Nephron (organoid): ENCODE data around the gene CCL19.
"Not testable (repeated sequence)": the region's sequence is repeated elsewhere in the genome, so short reads cannot be mapped to it uniquely, and the experiment has no call there.

ENCODE experiments used
- H3K27ac Mint-ChIP-seq, 3 experiments: 2 replicates each; pipeline ENCODE4 v1.8.0; 2020; ENCODE audit warnings: mixed read lengths in 3 of 3, mild to moderate bottlenecking in 2 of 3, moderate library complexity in 1 of 3
- H3K27me3 Mint-ChIP-seq: 2 replicates; pipeline ENCODE4 v1.8.0; 2021; ENCODE audit warnings: low read depth, mild to moderate bottlenecking, moderate library complexity, mixed read lengths
- H3K36me3 Mint-ChIP-seq: 2 replicates; pipeline ENCODE4 v1.8.0; 2020; ENCODE audit warnings: low read depth, mixed read lengths
- H3K4me1 Mint-ChIP-seq: 2 replicates; pipeline ENCODE4 v1.8.0; 2020; ENCODE audit warnings: mixed read lengths
- H3K4me3 Mint-ChIP-seq, 3 experiments: 2 replicates each; pipeline ENCODE4 v1.8.0; 2020; ENCODE audit warnings: mild to moderate bottlenecking in 3 of 3, mixed read lengths in 3 of 3, moderate library complexity in 2 of 3
- H3K9me3 Mint-ChIP-seq: 2 replicates; pipeline ENCODE4 v1.8.0; 2020; ENCODE audit warnings: mixed read lengths
- CTCF ChIP-seq, 3 experiments: fragments of 200-600 bp; sonication (generic); IDR thresholded peaks; one replicate each; pipeline ENCODE4 v1.5.0; 2021; ENCODE audit warnings: antibody characterized with exemption in 3 of 3; ENCODE audit not compliant: unreplicated experiment in 3 of 3

CCL19 gene

GRCh38 chr9:34723141-34723540 lies 32.1 kb upstream of the CCL19 start:
- Mint-ChIP-seq H3K4me1 (no peaks in the 10 kb centered on the region), H3K36me3 (no peaks in the 10 kb centered on the region), H3K4me3 (no peak overlapping the region), H3K9me3 (no peaks in the 10 kb centered on the region), H3K27me3 (peaks cover 4% of the 10 kb centered on the region), H3K27ac (no peak overlapping the region)
- TF ChIP-seq CTCF (IDR thresholded peaks at IDR 0.05; ENCODE audit: unreplicated experiment in 3 of 3) = no peak

GRCh38 chr9:34719769-34720025 lies 28.6 kb upstream of the CCL19 start:
- H3K9me3 Mint-ChIP-seq, H3K4me1 Mint-ChIP-seq, H3K4me3 Mint-ChIP-seq, H3K27me3 Mint-ChIP-seq, H3K27ac Mint-ChIP-seq, H3K36me3 Mint-ChIP-seq: not testable (repeated sequence)

- H3K4me3 Mint-ChIP-seq = no peak overlapping the region
- H3K4me1 Mint-ChIP-seq = peaks cover 5% of the 10 kb centered on the region
Observed at GRCh38 chr9:34719021-34719768, 28.1 kb upstream of the CCL19 start.

GRCh38 chr9:34717996-34718614 lies 27.0 kb upstream of the CCL19 start:
- H3K9me3 Mint-ChIP-seq = peaks cover under 1% of the 10 kb centered on the region
- no peak for TF ChIP-seq CTCF (IDR thresholded peaks at IDR 0.05; ENCODE audit: unreplicated experiment in 3 of 3)
- H3K4me3 Mint-ChIP-seq = no peak overlapping the region
- H3K27me3 Mint-ChIP-seq = no peaks in the 10 kb centered on the region
- H3K36me3 Mint-ChIP-seq = no peaks in the 10 kb centered on the region
- H3K4me1 Mint-ChIP-seq = peaks cover 5% of the 10 kb centered on the region
- no peak overlapping the region for H3K27ac Mint-ChIP-seq

More at GRCh38 chr9:34719021-34719768, 28.1 kb upstream of the CCL19 start:
- no peak overlapping the region for H3K27ac Mint-ChIP-seq
- no peaks in the 10 kb centered on the region for H3K27me3 Mint-ChIP-seq
- H3K36me3 Mint-ChIP-seq = no peaks in the 10 kb centered on the region
- H3K9me3 Mint-ChIP-seq = no peaks in the 10 kb centered on the region
- no peak for TF ChIP-seq CTCF (IDR thresholded peaks at IDR 0.05; ENCODE audit: unreplicated experiment in 3 of 3)

- H3K4me1 Mint-ChIP-seq = peaks cover 5% of the 10 kb centered on the region
- H3K9me3 Mint-ChIP-seq = peaks cover 15% of the 10 kb centered on the region
- no peak for TF ChIP-seq CTCF (IDR thresholded peaks at IDR 0.05; ENCODE audit: unreplicated experiment in 3 of 3)
- H3K4me3 Mint-ChIP-seq = no peak overlapping the region
- no peaks in the 10 kb centered on the region for H3K27me3 Mint-ChIP-seq
- no peak overlapping the region for H3K27ac Mint-ChIP-seq
- H3K36me3 Mint-ChIP-seq = no peaks in the 10 kb centered on the region
Observed at GRCh38 chr9:34716711-34717110, 25.6 kb upstream of the CCL19 start.

- Mint-ChIP-seq H3K27me3 (no peaks in the 10 kb centered on the region), H3K4me1 (peaks cover 5% of the 10 kb centered on the region), H3K27ac (no peak overlapping the region), H3K4me3 (no peak overlapping the region), H3K36me3 (no peaks in the 10 kb centered on the region), H3K9me3 (peaks cover 16% of the 10 kb centered on the region)
- no peak for TF ChIP-seq CTCF (IDR thresholded peaks at IDR 0.05; ENCODE audit: unreplicated experiment in 3 of 3)
Observed at GRCh38 chr9:34715639-34716215, 24.7 kb upstream of the CCL19 start.
